Suprapubic skin (tissue), 4 donors: ENCODE results near the gene ACSM2A. TPM values are rescaled to one million over a fixed set of nuclear protein-coding genes. Genes with fewer than 3 reads are reported as not detected.
"Not testable (repeated sequence)": the region's sequence is repeated elsewhere in the genome, so short reads cannot be mapped to it uniquely, and the experiment has no call there.

Experiments
- DNase-seq, 2 donors: peaks; one replicate each; pipeline ENCODE4 v3.0.0-alpha.2; 2019; ENCODE audit warnings: low spot score in 2 of 2
- H3K27ac ChIP-seq: fragments of 200-600 bp; sonication (generic); one replicate; pipeline ENCODE4 v1.5.1; 2019
- H3K27me3 ChIP-seq: fragments of 200-600 bp; sonication (generic); one replicate; pipeline ENCODE4 v1.5.1; 2019
- H3K36me3 ChIP-seq: fragments of 200-600 bp; sonication (generic); one replicate; pipeline ENCODE4 v1.5.1; 2019
- H3K4me1 ChIP-seq: fragments of 200-600 bp; sonication (generic); one replicate; pipeline ENCODE4 v1.5.1; 2019
- H3K4me3 ChIP-seq: fragments of 200-600 bp; sonication (generic); one replicate; pipeline ENCODE4 v1.5.1; 2019; ENCODE audit warnings: mild to moderate bottlenecking
- H3K9me3 ChIP-seq: fragments of 200-600 bp; sonication (generic); one replicate; pipeline ENCODE4 v1.5.1; 2019
- CTCF ChIP-seq, 2 donors: fragments of 200-600 bp in 1 of 2; fragments of 450-650 bp in 1 of 2; sonication (generic) in 1 of 2; IDR thresholded peaks; one replicate each; pipeline ENCODE4 v1.5.1; 2016 to 2019; ENCODE audit warnings: antibody characterized with exemption in 2 of 2, mild to moderate bottlenecking in 1 of 2, moderate library complexity in 1 of 2
- POLR2A ChIP-seq, 2 donors: fragments of 450-650 bp; IDR thresholded peaks; one replicate each; pipeline ENCODE4 v1.6.1; 2017; ENCODE audit warnings: antibody characterized with exemption in 2 of 2, mild to moderate bottlenecking in 2 of 2, moderate library complexity in 2 of 2
- WGBS: methylation state at CpG from one replicate; pipeline ENCODE4 v1.1.5; 2018; 5-methylcytosine and 5-hydroxymethylcytosine counted together
- total RNA-seq, 4 donors: library from RNA; depleted of rRNA; stranded (reverse); fragments of >200 nt; gene quantifications; one replicate each; pipeline ENCODE4 v1.1.0, GENCODE V29; 2016

Gene ACSM2A
- total RNA-seq, 4 donors from 2014 or later, result not detected

GRCh38 chr16:20520103-20520502, 68.8 kb downstream of the ACSM2A start:
- Histone ChIP-seq H3K9me3 (no peaks in the 10 kb centered on the region), H3K27ac (no peak overlapping the region), H3K27me3 (no peaks in the 10 kb centered on the region), H3K4me3 (no peak overlapping the region), H3K4me1 (peaks cover 5% of the 10 kb centered on the region), H3K36me3 (no peaks in the 10 kb centered on the region)
- WGBS, result 89% methylated on average over 1 of the region's 1 CpG
- DNase-seq, result no peak
- no peak for TF ChIP-seq POLR2A (IDR thresholded peaks at IDR 0.05)
- TF ChIP-seq CTCF (IDR thresholded peaks at IDR 0.05), result no peak

GRCh38 chr16:20531795-20532194, 80.5 kb downstream of the ACSM2A start:
- not testable (repeated sequence) for H3K27ac ChIP-seq, H3K9me3 ChIP-seq, H3K4me3 ChIP-seq, H3K27me3 ChIP-seq, DNase-seq, H3K4me1 ChIP-seq, H3K36me3 ChIP-seq
- WGBS, result no CpG with 5 or more reads among the region's 13 CpGs

GRCh38 chr16:20532284-20532792, 81.0 kb downstream of the ACSM2A start:
- no CpG with 5 or more reads among the region's 3 CpGs for WGBS
- H3K4me3 ChIP-seq, H3K4me1 ChIP-seq, H3K27me3 ChIP-seq, H3K36me3 ChIP-seq, H3K27ac ChIP-seq, DNase-seq, H3K9me3 ChIP-seq: not testable (repeated sequence)

GRCh38 chr16:20536669-20537068, 85.3 kb downstream of the ACSM2A start:
- not testable (repeated sequence) for H3K4me1 ChIP-seq, H3K27ac ChIP-seq, H3K27me3 ChIP-seq, DNase-seq, H3K9me3 ChIP-seq, H3K36me3 ChIP-seq, H3K4me3 ChIP-seq
- WGBS, result 34% methylated on average over 1 of the region's 1 CpG

Other genes starting within 250 kb of the ACSM2A start
- under 1 TPM in 1 of 4 donors, not detected in 3; 0.31 TPM for gene GP2, start 124.0 kb upstream of the ACSM2A start, total RNA-seq
- gene UMOD, start 98.8 kb upstream of the ACSM2A start, total RNA-seq, result not detected
- gene PDILT, start 46.8 kb upstream of the ACSM2A start, total RNA-seq, result not detected
- 10 to 100 TPM in 1 of 4 donors, 1 to 10 TPM in 3; 1.2 to 11.4 (median 4.6) TPM for gene ACSM5, start 42.0 kb upstream of the ACSM2A start, total RNA-seq
- gene ACSM2B, start 124.8 kb downstream of the ACSM2A start, total RNA-seq, result under 1 TPM in 1 of 4 donors, not detected in 3; 0.32 TPM
- gene ACSM1, start 246.2 kb downstream of the ACSM2A start, total RNA-seq, result 1 to 10 TPM in 2 of 4 donors, under 1 TPM in 2; 0.52 to 2.8 (median 1.1) TPM